ENCODE results near the gene NET1.

Gene NET1

DNA sequence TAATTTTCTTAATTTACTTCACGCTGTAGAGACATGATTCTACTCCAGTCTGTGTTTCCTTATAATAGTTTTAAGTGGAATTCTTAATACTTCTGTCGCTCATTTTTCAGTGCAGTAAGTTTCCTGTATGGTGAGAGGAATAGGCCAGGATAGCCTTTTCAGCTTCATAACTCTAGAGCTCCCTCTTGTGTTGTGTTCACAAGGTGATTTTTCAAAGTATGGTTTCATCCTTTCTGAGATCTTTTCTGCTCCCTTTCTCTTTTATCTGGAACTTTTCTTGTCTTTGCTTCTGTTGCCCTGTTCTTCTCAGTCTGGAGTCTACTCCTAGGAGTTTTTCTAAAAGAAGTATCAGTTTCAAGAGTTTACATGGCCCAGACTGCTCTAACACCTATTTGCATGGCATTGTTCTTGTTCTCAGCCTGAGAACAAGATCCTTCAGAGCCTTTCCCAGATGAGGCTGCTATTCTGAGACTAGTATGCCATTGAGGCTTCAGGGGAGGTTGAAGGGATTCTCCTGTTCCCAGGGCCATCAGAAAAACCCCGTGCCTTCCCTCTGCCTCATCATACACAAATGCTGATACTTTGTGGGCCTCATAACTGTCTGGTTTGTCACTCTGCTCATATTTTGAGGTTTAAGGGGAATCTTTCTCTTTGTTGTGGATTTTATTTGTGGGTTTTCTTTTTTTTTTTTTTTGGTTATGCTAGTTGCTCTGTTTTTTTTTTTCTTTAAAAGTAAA lies 21.8 kb downstream of the NET1 start:
- no peaks in the 10 kb centered on the region for H3K27me3 ChIP-seq (replicated peaks)
- H3K36me3 ChIP-seq (replicated peaks), result no peaks in the 10 kb centered on the region
- no peak overlapping the region for H3K4me3 ChIP-seq (ENCODE audit: low read depth, low read length)
- in situ Hi-C loops (cut with HindIII; ENCODE audit: low pct_ligation_motif_present, low sequenced_read_pairs), result loop anchor here (25.0 kb wide), 1 partner anchor 178 kb away; no protein-coding TSS in a partner anchor
- peak overlapping the region; percentile 93 for H3K27ac ChIP-seq
- peak; percentile 88 for DNase-seq
- TF ChIP-seq, protein P1, sequence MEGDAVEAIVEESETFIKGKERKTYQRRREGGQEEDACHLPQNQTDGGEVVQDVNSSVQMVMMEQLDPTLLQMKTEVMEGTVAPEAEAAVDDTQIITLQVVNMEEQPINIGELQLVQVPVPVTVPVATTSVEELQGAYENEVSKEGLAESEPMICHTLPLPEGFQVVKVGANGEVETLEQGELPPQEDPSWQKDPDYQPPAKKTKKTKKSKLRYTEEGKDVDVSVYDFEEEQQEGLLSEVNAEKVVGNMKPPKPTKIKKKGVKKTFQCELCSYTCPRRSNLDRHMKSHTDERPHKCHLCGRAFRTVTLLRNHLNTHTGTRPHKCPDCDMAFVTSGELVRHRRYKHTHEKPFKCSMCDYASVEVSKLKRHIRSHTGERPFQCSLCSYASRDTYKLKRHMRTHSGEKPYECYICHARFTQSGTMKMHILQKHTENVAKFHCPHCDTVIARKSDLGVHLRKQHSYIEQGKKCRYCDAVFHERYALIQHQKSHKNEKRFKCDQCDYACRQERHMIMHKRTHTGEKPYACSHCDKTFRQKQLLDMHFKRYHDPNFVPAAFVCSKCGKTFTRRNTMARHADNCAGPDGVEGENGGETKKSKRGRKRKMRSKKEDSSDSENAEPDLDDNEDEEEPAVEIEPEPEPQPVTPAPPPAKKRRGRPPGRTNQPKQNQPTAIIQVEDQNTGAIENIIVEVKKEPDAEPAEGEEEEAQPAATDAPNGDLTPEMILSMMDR (IDR thresholded peaks at IDR 0.05; ENCODE audit: low read depth, low read length, missing control alignments), result peak; percentile 64

DNA sequence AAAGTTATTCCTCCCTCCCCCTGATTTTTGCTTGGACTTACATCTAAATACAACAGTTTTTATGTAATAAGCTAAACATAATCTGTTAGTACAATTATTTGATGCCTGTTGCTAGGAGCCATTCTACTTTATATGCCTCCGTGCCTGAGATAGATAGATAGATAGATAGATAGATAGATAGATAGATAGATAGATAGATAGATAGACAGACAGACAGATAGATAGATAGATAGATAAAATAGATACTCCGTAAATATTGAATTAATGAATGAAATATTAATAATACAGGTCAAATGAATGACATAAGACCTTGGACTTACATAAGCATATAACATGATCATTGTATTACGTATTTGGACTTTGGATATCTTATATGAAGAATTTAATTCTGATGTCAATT lies 23.0 kb downstream of the NET1 start:
- no peak overlapping the region for H3K4me3 ChIP-seq (ENCODE audit: low read depth, low read length)
- no peaks in the 10 kb centered on the region for H3K27me3 ChIP-seq (replicated peaks)
- no peaks in the 10 kb centered on the region for H3K36me3 ChIP-seq (replicated peaks)
- no peak overlapping the region for H3K27ac ChIP-seq
- in situ Hi-C loops (cut with HindIII; ENCODE audit: low pct_ligation_motif_present, low sequenced_read_pairs), result loop anchor here (25.0 kb wide), 1 partner anchor 177 kb away; no protein-coding TSS in a partner anchor
- DNase-seq, result no peak
- TF ChIP-seq, protein P1 (IDR thresholded peaks at IDR 0.05; ENCODE audit: low read depth, low read length, missing control alignments), result no peak

DNA sequence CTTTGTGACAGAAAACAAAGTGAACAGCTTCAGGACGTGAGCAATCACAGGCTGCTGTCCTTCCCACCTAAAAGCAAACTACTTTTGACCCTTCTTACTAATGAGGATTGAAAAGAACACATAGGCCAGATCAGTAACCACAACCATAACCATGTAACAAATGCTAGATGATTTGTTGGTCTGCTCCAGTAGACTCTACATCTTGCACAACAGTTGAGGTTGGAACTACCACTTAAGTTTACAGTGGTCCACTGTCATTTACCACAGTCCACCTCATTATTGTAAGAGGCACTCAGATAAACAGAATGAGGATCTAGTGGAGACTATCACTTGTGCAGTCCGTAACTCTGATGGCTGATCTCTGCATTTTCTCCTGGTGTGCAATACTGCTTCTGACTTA lies 27.8 kb downstream of the NET1 start:
- in situ Hi-C loops (cut with HindIII; ENCODE audit: low pct_ligation_motif_present, low sequenced_read_pairs), result loop anchor here (25.0 kb wide), 1 partner anchor 172 kb away; no protein-coding TSS in a partner anchor
- TF ChIP-seq, protein P1 (IDR thresholded peaks at IDR 0.05; ENCODE audit: low read depth, low read length, missing control alignments), result no peak
- H3K36me3 ChIP-seq (replicated peaks), result no peaks in the 10 kb centered on the region
- no peaks in the 10 kb centered on the region for H3K27me3 ChIP-seq (replicated peaks)
- no peak overlapping the region for H3K4me3 ChIP-seq (ENCODE audit: low read depth, low read length)
- H3K27ac ChIP-seq, result no peak overlapping the region
- DNase-seq, result no peak

DNA sequence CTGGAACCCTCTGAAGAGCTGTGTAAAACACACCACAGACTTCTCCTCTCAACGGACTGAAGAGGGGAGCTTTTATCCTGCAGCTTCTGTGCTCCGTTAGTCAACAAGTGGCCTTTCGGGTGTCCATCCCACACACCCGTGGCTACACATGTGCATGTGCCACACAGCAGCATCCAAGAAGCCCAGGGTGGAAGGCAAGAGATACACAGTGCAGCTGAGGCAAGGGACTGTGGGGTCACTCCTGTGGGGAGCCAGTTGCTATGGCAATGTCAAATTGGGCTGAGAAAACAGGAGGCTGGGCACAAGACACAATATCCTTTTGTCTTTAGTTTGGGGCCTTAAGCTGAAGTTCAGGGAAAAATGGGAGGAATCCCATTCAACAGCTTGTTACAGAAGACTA lies 28.7 kb downstream of the NET1 start:
- in situ Hi-C loops (cut with HindIII; ENCODE audit: low pct_ligation_motif_present, low sequenced_read_pairs), result loop anchor here (25.0 kb wide), 1 partner anchor 171 kb away; no protein-coding TSS in a partner anchor
- H3K4me3 ChIP-seq (ENCODE audit: low read depth, low read length), result no peak overlapping the region
- no peaks in the 10 kb centered on the region for H3K27me3 ChIP-seq (replicated peaks)
- DNase-seq, result no peak
- H3K27ac ChIP-seq, result no peak overlapping the region
- TF ChIP-seq, protein P1 (IDR thresholded peaks at IDR 0.05; ENCODE audit: low read depth, low read length, missing control alignments), result no peak
- no peaks in the 10 kb centered on the region for H3K36me3 ChIP-seq (replicated peaks)

DNA sequence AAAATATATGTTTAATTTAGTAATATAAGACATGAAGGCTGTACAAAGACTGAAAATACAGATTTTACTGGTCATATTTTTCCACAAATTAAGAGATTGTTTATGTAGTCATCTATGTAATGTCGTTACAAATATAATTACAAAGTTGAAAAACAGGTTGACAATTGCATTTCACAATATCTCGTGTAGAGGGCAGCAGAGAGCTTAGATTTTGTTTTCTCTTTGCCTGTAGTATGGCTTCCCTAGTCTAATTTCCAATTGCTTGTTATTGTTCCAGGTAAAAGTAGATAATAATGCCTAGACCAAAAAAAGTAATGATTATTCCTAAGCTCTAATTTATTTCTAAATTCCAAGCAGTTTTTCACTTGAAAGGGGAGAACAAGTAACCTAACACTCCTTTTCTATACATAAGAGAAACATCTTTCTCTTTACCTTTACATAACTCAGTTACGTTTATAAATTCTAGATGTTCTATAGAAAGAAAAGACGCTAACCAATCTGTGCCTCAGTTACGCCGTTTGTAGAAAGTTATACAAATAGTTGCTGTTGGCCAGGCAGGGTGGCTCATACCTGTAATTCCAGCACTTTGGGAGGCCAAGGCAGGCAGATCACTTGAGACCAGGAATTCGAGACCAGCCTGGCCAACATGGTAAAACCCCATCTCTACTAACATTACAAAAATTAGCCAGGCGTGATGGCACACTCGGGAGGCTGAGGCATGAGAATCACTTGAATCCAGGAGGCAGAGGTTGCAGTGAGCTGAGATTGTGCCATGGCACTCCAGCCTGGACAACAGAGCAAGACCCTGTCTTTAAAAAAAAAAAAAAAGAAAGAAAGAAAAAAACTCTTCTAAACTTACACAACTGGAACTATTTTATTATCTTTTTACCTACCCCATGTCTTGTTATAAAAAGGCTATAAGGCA lies 30.0 kb downstream of the NET1 start:
- TF ChIP-seq, protein P1 (IDR thresholded peaks at IDR 0.05; ENCODE audit: low read depth, low read length, missing control alignments), result peak; percentile 57
- H3K27ac ChIP-seq, result no peak overlapping the region
- H3K4me3 ChIP-seq (ENCODE audit: low read depth, low read length), result no peak overlapping the region
- in situ Hi-C loops (cut with HindIII; ENCODE audit: low pct_ligation_motif_present, low sequenced_read_pairs), result loop anchor here (25.0 kb wide), 1 partner anchor 170 kb away; no protein-coding TSS in a partner anchor
- no peaks in the 10 kb centered on the region for H3K36me3 ChIP-seq (replicated peaks)
- peak; percentile 50 for DNase-seq
- no peaks in the 10 kb centered on the region for H3K27me3 ChIP-seq (replicated peaks)
